Adrenal gland (tissue), 12 donors: ENCODE data around the gene OAS3. TPM values are rescaled to one million over a fixed set of nuclear protein-coding genes. Genes with fewer than 3 reads are reported as not detected.
"Not testable (repeated sequence)": the region's sequence is repeated elsewhere in the genome, so short reads cannot be mapped to it uniquely, and the experiment has no call there.

Source experiments
- DNase-seq, 7 donors: peaks; one replicate each; pipeline ENCODE4 v3.0.0-alpha.2; 2019 to 2020
- H3K27ac ChIP-seq, 5 donors: fragments of 200-600 bp; sonication (generic) in 4 of 5; 1 replicate in 3 of 5; 2 replicates in 2 of 5; pipeline versions ENCODE4 v1.5.1 to v1.8.0; 2016 to 2020; ENCODE audit warnings: mild to moderate bottlenecking in 1 of 5
- H3K27me3 ChIP-seq: fragments of 200-600 bp; 2 replicates; pipeline ENCODE4 v1.8.0; 2021
- H3K36me3 ChIP-seq, 2 donors: fragments of 200-600 bp; replicated peaks in 1 of 2; 1 replicate in 1 of 2; 2 replicates in 1 of 2; pipeline versions ENCODE4 v1.5.1 to v1.8.0; 2018 to 2022
- H3K4me1 ChIP-seq, 2 donors: fragments of 200-600 bp; replicated peaks in 1 of 2; 1 replicate in 1 of 2; 2 replicates in 1 of 2; pipeline versions ENCODE4 v1.5.1 to v1.8.0; 2018 to 2021
- H3K4me3 ChIP-seq, 4 donors: fragments of 200-600 bp; sonication (generic) in 3 of 4; one replicate each; pipeline ENCODE4 v1.5.1; 2016 to 2018
- H3K9me3 ChIP-seq, 3 donors: fragments of 200-600 bp; sonication (generic) in 1 of 3; replicated peaks in 1 of 3; 1 replicate in 2 of 3; 2 replicates in 1 of 3; pipeline versions ENCODE4 v1.5.1 to v1.8.0; 2016 to 2021
- CTCF ChIP-seq, 6 experiments: fragments of 450-650 bp in 4 of 6; fragments of 200-600 bp in 2 of 6; sonication (generic) in 1 of 6; IDR thresholded peaks; 1 replicate in 5 of 6; 2 replicates in 1 of 6; pipeline versions ENCODE4 v1.5.1 to v1.8.0; 2016 to 2021; ENCODE audit warnings: antibody characterized with exemption in 6 of 6, mild to moderate bottlenecking in 2 of 6, moderate library complexity in 1 of 6
- POLR2A ChIP-seq, 2 donors: fragments of 450-650 bp; IDR thresholded peaks; one replicate each; pipeline ENCODE4 v1.6.1; 2017; ENCODE audit warnings: antibody characterized with exemption in 2 of 2, mild to moderate bottlenecking in 2 of 2, moderate library complexity in 1 of 2
- WGBS, 4 donors: extraction: QIAGEN DNeasy Blood & Tissue Kit in 2 of 4; methylation state at CpG; one replicate each; pipeline versions ENCODE4 v1.1.5 to v1.1.7; 2013 to 2017; 5-methylcytosine and 5-hydroxymethylcytosine counted together
- intact Hi-C, 2 donors: fragments of 100-400 bp; cut with DNase I; formaldehyde crosslinking; loops; one replicate each; pipeline versions ENCODE4 v1.14.1 to v1.15.0; 2022 to 2023
- polyA plus RNA-seq, 3 donors: library from polyadenylated mRNA; stranded (reverse); fragments of 200-250 nt in 2 of 3; fragments of 350-450 nt in 1 of 3; fragmentation: Illumina TruSeq in 1 of 3; extraction: RNeasy Lipid Tissue Mini Kit (QIAGEN cat#74804) in 1 of 3; gene quantifications; one replicate each; pipeline ENCODE4 v1.2.3, GENCODE V29; 2013 to 2014
- total RNA-seq, 9 donors: library from RNA; depleted of rRNA in 4 of 9; stranded (reverse); fragments of >200 nt in 4 of 9; fragments of 120-200 nt in 1 of 9; fragmentation: NEBNext Ultra II Directional in 1 of 9; extraction: Animal tissue kit (Norgen Biotek cat#: 25700) in 1 of 9; gene quantifications; one replicate each; pipeline versions ENCODE4 v1.1.0 to v1.2.4, GENCODE V29; 2013 to 2023
- donor health status: healthy with polysubstance abuse.
- donor health status: Bipolar disorder and iron deficiency.
- donor health status: DM: yes; HTN: yes; CAD: no.
- donor health status: DM: no; HTN: no; CAD: no.
- donor health status: DM: no; HTN: no; CAD: no.
- donor health status: DM: yes; HTN: yes; CAD: no.

OAS3 gene
- total and polyA plus RNA-seq, 12 donors: 2.7 to 19.4 (median 10.3) TPM

GRCh38 chr12:112985642-112986290 lies 47.5 kb downstream of the OAS3 start:
- H3K36me3 ChIP-seq: no peaks in the 10 kb centered on the region
- H3K27ac ChIP-seq: no peak overlapping the region
- WGBS, 4 donors: 90 to 100% (median 91%) methylated on average over 1 of the region's 1 CpG
- no peak overlapping the region for H3K4me3 ChIP-seq
- no peaks in the 10 kb centered on the region for H3K4me1 ChIP-seq
- intact Hi-C loops: no loop called here
- no peak for TF ChIP-seq POLR2A (IDR thresholded peaks at IDR 0.05)
- TF ChIP-seq CTCF (IDR thresholded peaks at IDR 0.05): no peak
- H3K27me3 ChIP-seq: no peaks in the 10 kb centered on the region
- no peaks in the 10 kb centered on the region for H3K9me3 ChIP-seq
- DNase-seq: no peak

DNA sequence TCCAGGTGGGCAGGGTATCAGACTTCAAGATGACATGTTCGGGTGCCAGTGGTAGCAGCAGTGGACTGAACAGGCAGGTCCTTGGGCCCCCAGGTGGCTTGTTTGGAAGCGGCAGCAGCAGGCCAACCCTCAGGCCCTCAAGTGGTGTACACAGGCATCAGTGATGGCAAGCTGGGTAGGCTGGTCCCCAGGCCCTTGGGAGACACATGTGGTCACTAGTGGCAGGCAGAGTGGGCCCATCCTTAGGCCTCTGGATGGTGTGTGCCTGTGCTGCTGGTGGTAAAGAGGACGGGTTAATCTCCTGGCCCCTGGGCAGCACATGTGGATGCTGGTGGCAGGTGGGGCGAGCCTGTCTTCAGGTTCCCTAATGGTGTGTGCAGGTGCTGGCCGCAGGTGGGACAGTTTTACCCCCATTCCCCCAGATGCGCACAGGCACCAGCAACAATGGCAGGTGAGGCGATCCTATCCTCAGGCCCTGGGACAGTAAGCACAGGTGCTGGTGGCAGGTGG lies 48.1 kb downstream of the OAS3 start:
- Histone ChIP-seq H3K27ac (no peak overlapping the region), H3K27me3 (no peaks in the 10 kb centered on the region), H3K36me3 (no peaks in the 10 kb centered on the region), H3K4me3 (no peak overlapping the region), H3K4me1 (no peaks in the 10 kb centered on the region), H3K9me3 (no peaks in the 10 kb centered on the region)
- TF ChIP-seq POLR2A (IDR thresholded peaks at IDR 0.05): no peak
- no peak for TF ChIP-seq CTCF (IDR thresholded peaks at IDR 0.05)
- WGBS, 4 donors: 87 to 100% (median 95%) methylated on average over 2 to 7 of the region's 7 CpGs
- DNase-seq: no peak
- intact Hi-C loops: no loop called here

DNA sequence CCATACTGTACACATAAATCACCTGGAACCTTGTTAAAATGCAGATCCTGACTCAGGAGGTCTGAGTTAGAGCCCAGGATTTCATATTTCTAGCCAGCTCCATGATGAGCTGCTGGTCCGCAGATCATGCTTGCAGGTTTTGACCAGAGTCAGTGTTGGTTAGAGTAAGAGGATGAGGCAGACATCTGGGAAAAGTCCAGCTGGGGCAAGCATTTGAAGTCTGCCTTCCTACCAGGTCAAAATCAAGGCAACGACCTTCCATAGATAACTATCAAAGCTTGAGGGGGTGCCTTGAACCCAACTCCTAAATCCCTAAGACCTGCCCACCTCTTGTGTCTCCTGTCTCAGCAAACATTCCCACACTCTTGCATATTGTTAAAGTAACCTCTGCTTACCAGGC lies 49.3 kb downstream of the OAS3 start:
- intact Hi-C loops: no loop called here
- no peaks in the 10 kb centered on the region for H3K9me3 ChIP-seq
- no peak for DNase-seq
- H3K27ac ChIP-seq: no peak overlapping the region
- no peaks in the 10 kb centered on the region for H3K4me1 ChIP-seq
- TF ChIP-seq CTCF (IDR thresholded peaks at IDR 0.05) (no peak), POLR2A (IDR thresholded peaks at IDR 0.05) (no peak)
- WGBS, 4 donors: 76 to 89% (median 81%) methylated on average over 2 of the region's 2 CpGs
- no peaks in the 10 kb centered on the region for H3K36me3 ChIP-seq
- no peak overlapping the region for H3K4me3 ChIP-seq
- H3K27me3 ChIP-seq: no peaks in the 10 kb centered on the region

- H3K27me3 ChIP-seq: no peaks in the 10 kb centered on the region
- no peaks in the 10 kb centered on the region for H3K9me3 ChIP-seq
- no peak overlapping the region for H3K27ac ChIP-seq
- no peak for DNase-seq
- no peaks in the 10 kb centered on the region for H3K36me3 ChIP-seq
- 51 to 69% (median 60%) methylated on average over 3 of the region's 3 CpGs for WGBS, 4 donors
- no peak overlapping the region for H3K4me3 ChIP-seq
- TF ChIP-seq CTCF (IDR thresholded peaks at IDR 0.05) (no peak), POLR2A (IDR thresholded peaks at IDR 0.05) (no peak)
- intact Hi-C loops: no loop called here
- no peaks in the 10 kb centered on the region for H3K4me1 ChIP-seq
These were observed 50.0 kb downstream of the OAS3 start for GRCh38 chr12:112988224-112988623.

GRCh38 chr12:112988823-112989385 lies 50.6 kb downstream of the OAS3 start:
- H3K4me3 ChIP-seq, H3K27me3 ChIP-seq, H3K27ac ChIP-seq, intact Hi-C loops, H3K4me1 ChIP-seq, H3K36me3 ChIP-seq, H3K9me3 ChIP-seq, DNase-seq: not testable (repeated sequence)
- 78 to 86% (median 86%) methylated on average over 3 of the region's 3 CpGs for WGBS, 4 donors
